SK-N-SH (cell line): ENCODE measurements around the gene ALDH3A2.

Source experiments
- CTCF ChIP-seq: fragments of 200-600 bp; sonication (generic); IDR thresholded peaks from 2 replicates; pipeline ENCODE4 v1.6.1; 2017; ENCODE audit warnings: antibody characterized with exemption, mild to moderate bottlenecking, moderate library complexity
- EZH2phosphoT487 ChIP-seq: fragments of 200-600 bp; sonication (generic); IDR thresholded peaks from 2 replicates; pipeline ENCODE4 v1.6.1; 2017; ENCODE audit warnings: low read depth, mixed run types, mild to moderate bottlenecking, antibody characterized with exemption, moderate library complexity, borderline replicate concordance
- TAF1 ChIP-seq: IDR thresholded peaks from 2 replicates; pipeline ENCODE4 v1.6.1; 2012; ENCODE audit warnings: low read depth, mild to moderate bottlenecking, low read length, moderate library complexity, borderline replicate concordance
- TEAD4 ChIP-seq: IDR thresholded peaks from 2 replicates; pipeline ENCODE4 v1.4.0; 2012; ENCODE audit warnings: mild to moderate bottlenecking, borderline replicate concordance; ENCODE audit not compliant: insufficient read depth

- no peak for TF ChIP-seq CTCF
- TF ChIP-seq TAF1, result no peak
- no peak for TF ChIP-seq TEAD4
- no peak for TF ChIP-seq EZH2phosphoT487
These were observed 58.5 kb downstream of the ALDH3A2 start for GRCh38 chr17:19706791-19707727.
